H1 (cell line): ENCODE measurements around the gene SLCO2A1. TPM values are rescaled to one million over a fixed set of nuclear protein-coding genes. Genes with fewer than 3 reads are reported as not detected.

Experiments
- CTCF ChIA-PET: fragments of 300-600 bp; sonication (Branson Sonifier 250); formaldehyde crosslinking; loops from one replicate; lab custom pipeline; 2021; ENCODE audit not compliant: partially characterized antibody; lab: Charles Lee
- POLR2A ChIA-PET: fragments of 300-600 bp; sonication (Branson Sonifier 250); formaldehyde crosslinking; loops from one replicate; lab custom pipeline; 2021; ENCODE audit warnings: inconsistent platforms; ENCODE audit not compliant: partially characterized antibody; lab: Charles Lee
- DNase-seq, 2 experiments: peaks; one replicate each; pipeline versions ENCODE4 v3.0.0 to v3.0.0-alpha.2; 2010 to 2022; ENCODE audit warnings: low spot score in 2 of 2, low read depth in 1 of 2, mixed read lengths in 1 of 2
- FAIRE-seq: peaks from 2 replicates; lab custom pipeline; 2011; peaks lifted over from hg19 to GRCh38; lab: Jason Lieb, UNC
- H2AFZ ChIP-seq: 2 replicates; pipeline ENCODE4 v1.8.1; 2012; ENCODE audit warnings: low read length, inconsistent platforms
- H2AK5ac ChIP-seq: 2 replicates; pipeline ENCODE4 v1.6.1; 2013; ENCODE audit warnings: low read depth, low read length
- H2BK120ac ChIP-seq: replicated peaks from 2 replicates; pipeline ENCODE3; 2013; ENCODE audit warnings: low read depth, low read length, inconsistent platforms
- H2BK12ac ChIP-seq: 2 replicates; pipeline ENCODE4 v1.6.1; 2013; ENCODE audit warnings: low read depth, low read length
- H2BK15ac ChIP-seq: 2 replicates; pipeline ENCODE4 v1.6.1; 2013; ENCODE audit warnings: low read length
- H2BK20ac ChIP-seq: 2 replicates; pipeline ENCODE4 v1.6.1; 2013; ENCODE audit warnings: low read length
- H2BK5ac ChIP-seq: 2 replicates; pipeline ENCODE4 v1.6.1; 2013; ENCODE audit warnings: low read depth, low read length
- H3K14ac ChIP-seq: 2 replicates; pipeline ENCODE4 v1.6.1; 2013; ENCODE audit warnings: inconsistent platforms; ENCODE audit not compliant: insufficient read length
- H3K18ac ChIP-seq: 2 replicates; pipeline ENCODE4 v1.6.1; 2013; ENCODE audit warnings: low read length; ENCODE audit errors: extremely low read depth
- H3K23ac ChIP-seq: 2 replicates; pipeline ENCODE4 v1.6.1; 2013; ENCODE audit warnings: inconsistent platforms; ENCODE audit not compliant: insufficient read length
- H3K23me2 ChIP-seq: 2 replicates; pipeline ENCODE4 v1.6.1; 2013; ENCODE audit warnings: low read depth, low read length
- H3K27ac ChIP-seq: 2 replicates; pipeline ENCODE4 v1.6.1; 2011; ENCODE audit warnings: low read depth, low read length, inconsistent platforms
- H3K27me3 ChIP-seq, 4 experiments: replicated peaks in 1 of 4; 1 replicate in 1 of 4; 2 replicates in 3 of 4; pipeline versions ENCODE4 v1.6.1 to v1.8.1; 2011 to 2013; ENCODE audit warnings: low read length in 3 of 4, mild to moderate bottlenecking in 3 of 4, inconsistent platforms in 2 of 4, mixed read lengths in 2 of 4, moderate library complexity in 1 of 4; ENCODE audit not compliant: control insufficient read depth in 3 of 4, insufficient read depth in 3 of 4; ENCODE audit errors: extremely low read depth in 1 of 4
- H3K36me3 ChIP-seq, 4 experiments: 2 replicates each; pipeline versions ENCODE4 v1.6.1 to v1.8.1; 2011 to 2013; ENCODE audit warnings: mild to moderate bottlenecking in 4 of 4, low read length in 3 of 4, moderate library complexity in 2 of 4, control low read depth in 1 of 4, inconsistent platforms in 1 of 4; ENCODE audit not compliant: insufficient read depth in 4 of 4, control insufficient read depth in 2 of 4
- H3K4ac ChIP-seq: replicated peaks from 2 replicates; pipeline ENCODE3; 2013; ENCODE audit warnings: low read length, low read depth, mixed read lengths, inconsistent platforms; ENCODE audit not compliant: insufficient read length
- H3K4me1 ChIP-seq, 4 experiments: replicated peaks in 1 of 4; 1 replicate in 1 of 4; 2 replicates in 3 of 4; pipeline versions ENCODE4 v1.6.1 to v1.8.1; 2011 to 2013; ENCODE audit warnings: low read length in 3 of 4, inconsistent platforms in 2 of 4, mixed read lengths in 1 of 4; ENCODE audit not compliant: insufficient read depth in 4 of 4, control insufficient read depth in 3 of 4
- H3K4me2 ChIP-seq, 2 experiments: 2 replicates each; pipeline versions ENCODE4 v1.6.1 to v1.8.1; 2011 to 2013; ENCODE audit warnings: low read depth in 2 of 2, low read length in 2 of 2, control low read depth in 1 of 2, inconsistent platforms in 1 of 2, mild to moderate bottlenecking in 1 of 2; ENCODE audit not compliant: insufficient read depth in 1 of 2
- H3K4me3 ChIP-seq, 4 experiments: fragments of 200-600, 300-600 bp in 1 of 4; sonication (generic), shearing (Covaris generic), sonication (Bioruptor Twin) in 1 of 4; 2 replicates each; pipeline versions ENCODE4 v1.5.1 to v1.8.1; 2011 to 2016; ENCODE audit warnings: low read length in 4 of 4, low read depth in 3 of 4, control low read depth in 2 of 4, inconsistent platforms in 2 of 4, mild to moderate bottlenecking in 2 of 4, mixed read lengths in 1 of 4, moderate library complexity in 1 of 4; ENCODE audit not compliant: insufficient read depth in 2 of 4; ENCODE audit errors: extremely low read depth in 1 of 4
- H3K56ac ChIP-seq: replicated peaks from 2 replicates; pipeline ENCODE3; 2013; ENCODE audit warnings: low read depth, mild to moderate bottlenecking, mixed read lengths, low read length, inconsistent platforms; ENCODE audit not compliant: insufficient read length
- H3K79me1 ChIP-seq: 2 replicates; pipeline ENCODE4 v1.6.1; 2013; ENCODE audit warnings: low read depth, low read length, control low read depth
- H3K79me2 ChIP-seq, 2 experiments: 2 replicates each; pipeline versions ENCODE4 v1.6.1 to v1.8.1; 2012 to 2013; ENCODE audit warnings: low read length in 2 of 2, mild to moderate bottlenecking in 2 of 2, inconsistent platforms in 1 of 2; ENCODE audit not compliant: insufficient read depth in 2 of 2, control insufficient read depth in 1 of 2
- H3K9ac ChIP-seq, 4 experiments: replicated peaks in 1 of 4; 1 replicate in 1 of 4; 2 replicates in 3 of 4; pipeline versions ENCODE4 v1.6.1 to v1.8.1; 2011 to 2013; ENCODE audit warnings: low read depth in 3 of 4, low read length in 3 of 4, control low read depth in 2 of 4, mild to moderate bottlenecking in 2 of 4, moderate library complexity in 2 of 4, inconsistent platforms in 1 of 4; ENCODE audit errors: extremely low read depth in 1 of 4
- H3K9me3 ChIP-seq, 2 experiments: 2 replicates each; pipeline versions ENCODE4 v1.6.1 to v1.8.1; 2012 to 2013; ENCODE audit warnings: mild to moderate bottlenecking in 2 of 2, moderate library complexity in 2 of 2, control low read depth in 1 of 2, inconsistent platforms in 1 of 2, low read depth in 1 of 2, low read length in 1 of 2, mixed read lengths in 1 of 2; ENCODE audit not compliant: insufficient read depth in 2 of 2
- H4K20me1 ChIP-seq, 2 experiments: replicated peaks in 1 of 2; 2 replicates each; pipeline versions ENCODE3 to v1.8.1; 2011 to 2013; ENCODE audit warnings: inconsistent platforms in 2 of 2, low read length in 2 of 2, mild to moderate bottlenecking in 1 of 2; ENCODE audit not compliant: insufficient read depth in 2 of 2, control insufficient read depth in 1 of 2
- H4K5ac ChIP-seq: 2 replicates; pipeline ENCODE4 v1.6.1; 2013; ENCODE audit warnings: low read length, low read depth, mixed read lengths, inconsistent platforms; ENCODE audit not compliant: insufficient read length
- H4K8ac ChIP-seq: 2 replicates; pipeline ENCODE4 v1.8.0; 2013; ENCODE audit warnings: mild to moderate bottlenecking, moderate library complexity, low read length, inconsistent platforms; ENCODE audit not compliant: insufficient read depth; ENCODE audit errors: extremely low read depth
- H4K91ac ChIP-seq: replicated peaks from 2 replicates; pipeline ENCODE3; 2013; ENCODE audit warnings: low read length, mixed read lengths, inconsistent platforms; ENCODE audit not compliant: insufficient read length
- EGR1 ChIP-seq: IDR thresholded peaks from 2 replicates; pipeline ENCODE4 v1.6.1; 2011; ENCODE audit warnings: low read depth, low read length, borderline replicate concordance
- NANOG ChIP-seq: IDR thresholded peaks from 2 replicates; pipeline ENCODE4 v1.6.1; 2011; ENCODE audit warnings: low read length, low read depth, mild to moderate bottlenecking, inconsistent platforms; ENCODE audit not compliant: insufficient read depth, poor library complexity, severe bottlenecking
- WGBS, 2 experiments: shearing (Covaris generic) in 1 of 2; methylation state at CpG; one replicate each; pipeline versions ENCODE4 v1.1.6 to v1.1.7; 2013 to 2015; ENCODE audit warnings: low lambda C conversion rate in 2 of 2, mixed read lengths in 2 of 2, inconsistent platforms in 1 of 2, low coverage in 1 of 2, missing lambda C conversion rate in 1 of 2; ENCODE audit not compliant: insufficient replicate concordance in 2 of 2, insufficient coverage in 1 of 2, insufficient read length in 1 of 2; ENCODE audit errors: extremely low coverage in 1 of 2, missing lambda C conversion rate in 1 of 2; 5-methylcytosine and 5-hydroxymethylcytosine counted together
- polyA plus RNA-seq, 7 experiments: library from polyadenylated mRNA; depleted of rRNA in 3 of 7; stranded (reverse) in 5 of 7; unstranded in 2 of 7; fragments of >200 nt in 5 of 7; fragments of 200-250 nt in 2 of 7; gene quantifications; 1 replicate in 5 of 7; 2 replicates in 1 of 7; 4 replicates in 1 of 7; pipeline versions ENCODE4 v1.2.1 to v1.2.3, GENCODE V29; 2011 to 2013; ENCODE audit warnings: missing spikeins in 2 of 7, mixed read lengths in 2 of 7
- total RNA-seq: library from RNA; stranded (reverse); fragmentation: NEBNext Ultra II Directional; extraction: Animal tissue kit (Norgen Biotek cat#: 25700); gene quantifications from 2 replicates; pipeline ENCODE4 v1.2.1, GENCODE V29; 2021

Gene SLCO2A1
- total and polyA plus RNA-seq, 2 of the 8 experiments (the other 6 are each of a cell fraction or from before 2014, with no cell fraction given) = 1.1 to 2.3 TPM

- TF ChIP-seq EGR1 (no peak), NANOG (no peak)
- TF ChIP-seq, all 59 proteins: peak for 0
Measured at GRCh38 chr3:133991637-133992036, 38.1 kb downstream of the SLCO2A1 start.

More at GRCh38 chr3:133991637-133992036, 38.1 kb downstream of the SLCO2A1 start:
- Histone ChIP-seq H4K91ac (no peak overlapping the region), H2BK15ac (no peak overlapping the region), H3K36me3 (no peaks in the 10 kb centered on the region), H3K9ac (no peak overlapping the region), H2AFZ (no peak overlapping the region), H3K56ac (no peak overlapping the region), H4K20me1 (no peaks in the 10 kb centered on the region), H3K79me1 (no peaks in the 10 kb centered on the region), H3K4me2 (no peak overlapping the region), H3K23me2 (no peaks in the 10 kb centered on the region), H2BK12ac (no peak overlapping the region), H3K27ac (no peak overlapping the region), H2BK120ac (no peak overlapping the region), H2BK5ac (no peak overlapping the region), H2AK5ac (no peak overlapping the region), H3K14ac (no peak overlapping the region), H3K27me3 (peaks cover 0 to 4% (median 0%) of the 10 kb centered on the region in 4 experiments; a peak in 2 of 7 replicates), H3K79me2 (no peaks in the 10 kb centered on the region), H3K4ac (no peak overlapping the region), H3K4me1 (peaks cover 3 to 20% (median 11%) of the 10 kb centered on the region in 4 experiments; a peak in 6 of 7 replicates), H3K18ac (no peak overlapping the region), H3K9me3 (no peaks in the 10 kb centered on the region), H4K8ac (no peak overlapping the region; the same call in 1 of the 2 replicates), H3K4me3 (no peak overlapping the region), H4K5ac (no peak overlapping the region), H2BK20ac (no peak overlapping the region; the same call in 1 of the 2 replicates), H3K23ac (no peak overlapping the region)
- DNase-seq = no peak
- FAIRE-seq = no peak
- 94% methylated on average over 2 of the region's 2 CpGs; no CpG with 5 or more reads in 1 of the 2 experiments for WGBS, 2 experiments
- CTCF ChIA-PET = interaction anchor here (0.6 to 2.0 kb wide), 4 partner anchors 21 to 163 kb away, joined by 3 to 7 read pairs (median 4); no protein-coding TSS in a partner anchor
- POLR2A ChIA-PET = interaction anchor here (1.2 to 1.3 kb wide), 2 partner anchors 15 to 35 kb away, joined by 4 to 5 read pairs; no protein-coding TSS in a partner anchor
